Loucy (cell line): ENCODE results near the gene MYBL2.

Experiments used
- H2AFZ ChIP-seq: fragments of 200-600 bp; sonication (generic); 2 replicates; pipeline ENCODE4 v1.6.0; 2016; ENCODE audit warnings: antibody characterized with exemption, mild to moderate bottlenecking, low read length, moderate library complexity
- H3F3A ChIP-seq: fragments of 200-600 bp; 2 replicates; pipeline ENCODE4 v1.6.0; 2016; ENCODE audit warnings: antibody characterized with exemption, low read depth, mild to moderate bottlenecking
- H3K27me3 ChIP-seq: fragments of 200-600 bp; sonication (generic); 2 replicates; pipeline ENCODE4 v1.6.1; 2014; ENCODE audit warnings: low read length, mild to moderate bottlenecking; ENCODE audit not compliant: insufficient read depth, poor library complexity, severe bottlenecking
- H3K36me3 ChIP-seq: fragments of 200-600 bp; sonication (generic); 2 replicates; pipeline ENCODE4 v1.6.1; 2016; ENCODE audit warnings: low read length; ENCODE audit not compliant: insufficient read depth
- H3K4me1 ChIP-seq: fragments of 200-600 bp; sonication (generic); 2 replicates; pipeline ENCODE4 v1.5.1; 2014; ENCODE audit warnings: low read length, mild to moderate bottlenecking; ENCODE audit not compliant: insufficient read depth, poor library complexity, severe bottlenecking
- H3K4me2 ChIP-seq: fragments of 200-600 bp; sonication (generic); 2 replicates; pipeline ENCODE4 v1.6.0; 2014; ENCODE audit warnings: antibody characterized with exemption, low read length, low read depth, mild to moderate bottlenecking; ENCODE audit not compliant: poor library complexity, severe bottlenecking
- H3K4me3 ChIP-seq: fragments of 200-600 bp; sonication (generic); 2 replicates; pipeline ENCODE4 v1.5.1; 2014; ENCODE audit warnings: low read length, mild to moderate bottlenecking, mixed read lengths; ENCODE audit not compliant: poor library complexity, severe bottlenecking
- H3K79me2 ChIP-seq: fragments of 200-600 bp; sonication (generic); 2 replicates; pipeline ENCODE4 v1.6.1; 2014; ENCODE audit warnings: low read length; ENCODE audit not compliant: insufficient read depth
- H3K9ac ChIP-seq: fragments of 200-600 bp; sonication (generic); 2 replicates; pipeline ENCODE4 v1.6.0; 2014; ENCODE audit warnings: mild to moderate bottlenecking, low read depth, low read length, moderate library complexity; ENCODE audit not compliant: poor library complexity, severe bottlenecking
- H3K9me2 ChIP-seq: fragments of 200-600 bp; sonication (generic); replicated peaks from 2 replicates; pipeline ENCODE4 v1.6.1; 2016; ENCODE audit warnings: low read depth, low read length, mixed read lengths
- H3K9me3 ChIP-seq: fragments of 200-600 bp; sonication (generic); 2 replicates; pipeline ENCODE4 v1.6.1; 2014; ENCODE audit warnings: mild to moderate bottlenecking, antibody characterized with exemption, low read length, low read depth; ENCODE audit not compliant: insufficient read depth
- H4K20me1 ChIP-seq: fragments of 200-600 bp; sonication (generic); 2 replicates; pipeline ENCODE4 v1.6.0; 2014; ENCODE audit warnings: antibody characterized with exemption, low read length, mild to moderate bottlenecking; ENCODE audit not compliant: insufficient read depth, poor library complexity, severe bottlenecking
- CTCF ChIP-seq: fragments of 200-600 bp; sonication (generic); conservative IDR thresholded peaks from 2 replicates; pipeline ENCODE4 v1.5.1; 2014; ENCODE audit warnings: mild to moderate bottlenecking, antibody characterized with exemption, low read length
- EZH2phosphoT487 ChIP-seq: fragments of 200-600 bp; IDR thresholded peaks from 2 replicates; pipeline ENCODE4 v1.6.1; 2018; ENCODE audit warnings: antibody characterized with exemption, mild to moderate bottlenecking, moderate library complexity, borderline replicate concordance

The MYBL2 gene

GRCh38 chr20:43695571-43695970 lies 28.7 kb downstream of the MYBL2 start:
- H3K36me3 ChIP-seq: peaks cover 43% of the 10 kb centered on the region

GRCh38 chr20:43699941-43700565 lies 33.1 kb downstream of the MYBL2 start:
- H3K9me3 ChIP-seq: no peaks in the 10 kb centered on the region
- peaks cover 64% of the 10 kb centered on the region; the same call in 1 of the 2 replicates for H3K36me3 ChIP-seq
- H3K4me3 ChIP-seq: no peak overlapping the region
- no peaks in the 10 kb centered on the region for H4K20me1 ChIP-seq
- no peaks in the 10 kb centered on the region for H3F3A ChIP-seq
- no peaks in the 10 kb centered on the region for H3K27me3 ChIP-seq
- H3K9ac ChIP-seq: no peak overlapping the region
- no peaks in the 10 kb centered on the region for H3K79me2 ChIP-seq
- no peak for TF ChIP-seq CTCF
- no peak for TF ChIP-seq EZH2phosphoT487
- no peak overlapping the region for H2AFZ ChIP-seq
- H3K4me2 ChIP-seq: no peak overlapping the region
- H3K9me2 ChIP-seq: no peaks in the 10 kb centered on the region
- no peaks in the 10 kb centered on the region for H3K4me1 ChIP-seq

More at GRCh38 chr20:43695571-43695970, 28.7 kb downstream of the MYBL2 start:
- no peak overlapping the region for H2AFZ ChIP-seq
- no peaks in the 10 kb centered on the region for H3K4me1 ChIP-seq
- H3K9me3 ChIP-seq: no peaks in the 10 kb centered on the region
- no peaks in the 10 kb centered on the region for H3K79me2 ChIP-seq
- no peaks in the 10 kb centered on the region for H3K9me2 ChIP-seq
- no peaks in the 10 kb centered on the region for H3K27me3 ChIP-seq
- TF ChIP-seq CTCF (no peak), EZH2phosphoT487 (no peak)
- no peaks in the 10 kb centered on the region for H4K20me1 ChIP-seq
- no peak overlapping the region for H3K9ac ChIP-seq
- H3F3A ChIP-seq: no peaks in the 10 kb centered on the region
- H3K4me2 ChIP-seq: no peak overlapping the region
- no peak overlapping the region for H3K4me3 ChIP-seq

GRCh38 chr20:43700627-43701026 lies 33.7 kb downstream of the MYBL2 start:
- H3K9ac ChIP-seq: no peak overlapping the region
- H3K9me2 ChIP-seq: no peaks in the 10 kb centered on the region
- no peaks in the 10 kb centered on the region for H3F3A ChIP-seq
- H3K4me2 ChIP-seq: no peak overlapping the region
- TF ChIP-seq EZH2phosphoT487 (no peak), CTCF (no peak)
- no peak overlapping the region for H2AFZ ChIP-seq
- H3K36me3 ChIP-seq: peaks cover 62% of the 10 kb centered on the region; the same call in 1 of the 2 replicates
- H3K4me1 ChIP-seq: no peaks in the 10 kb centered on the region
- H4K20me1 ChIP-seq: no peaks in the 10 kb centered on the region
- H3K9me3 ChIP-seq: no peaks in the 10 kb centered on the region
- no peaks in the 10 kb centered on the region for H3K27me3 ChIP-seq
- no peak overlapping the region for H3K4me3 ChIP-seq
- no peaks in the 10 kb centered on the region for H3K79me2 ChIP-seq
